Mesendoderm (in vitro differentiated cells): ENCODE results near the gene AQP2.

Experiments
- DNase-seq: peaks from one replicate; pipeline ENCODE4 v3.0.0; 2013
- H2AK5ac ChIP-seq: 2 replicates; pipeline ENCODE4 v1.6.1; 2013; ENCODE audit warnings: low read length, inconsistent platforms
- H2BK120ac ChIP-seq: 2 replicates; pipeline ENCODE4 v1.6.1; 2013; ENCODE audit warnings: low read depth, mild to moderate bottlenecking, low read length, moderate library complexity, mixed read lengths
- H2BK15ac ChIP-seq: replicated peaks from 2 replicates; pipeline ENCODE4 v1.6.1; 2013; ENCODE audit warnings: low read depth, mild to moderate bottlenecking, moderate library complexity
- H2BK5ac ChIP-seq: 2 replicates; pipeline ENCODE4 v1.6.1; 2013; ENCODE audit warnings: low read length, inconsistent platforms
- H3K18ac ChIP-seq: 2 replicates; pipeline ENCODE4 v1.6.1; 2013; ENCODE audit warnings: mild to moderate bottlenecking, low read length, mixed read lengths
- H3K23ac ChIP-seq: one replicate; pipeline ENCODE4 v1.6.1; 2013; ENCODE audit warnings: low read length
- H3K27ac ChIP-seq: 2 replicates; pipeline ENCODE4 v1.5.1; 2013; ENCODE audit warnings: low read depth, mild to moderate bottlenecking, inconsistent platforms, low read length, moderate library complexity
- H3K27me3 ChIP-seq: 2 replicates; pipeline ENCODE4 v1.6.1; 2013; ENCODE audit warnings: low read length, control low read depth, mild to moderate bottlenecking, inconsistent platforms; ENCODE audit not compliant: insufficient read depth, poor library complexity
- H3K36me3 ChIP-seq: 2 replicates; pipeline ENCODE4 v1.6.1; 2013; ENCODE audit warnings: low read length, inconsistent platforms; ENCODE audit not compliant: control insufficient read depth, insufficient read depth
- H3K4ac ChIP-seq: one replicate; pipeline ENCODE4 v1.6.1; 2013; ENCODE audit warnings: low read depth, mild to moderate bottlenecking, low read length, moderate library complexity
- H3K4me1 ChIP-seq: 2 replicates; pipeline ENCODE4 v1.6.1; 2013; ENCODE audit warnings: low read depth, low read length, inconsistent platforms; ENCODE audit not compliant: control insufficient read depth
- H3K4me2 ChIP-seq: 2 replicates; pipeline ENCODE4 v1.6.1; 2013; ENCODE audit warnings: low read length
- H3K4me3 ChIP-seq: 2 replicates; pipeline ENCODE4 v1.5.1; 2013; ENCODE audit warnings: mild to moderate bottlenecking, low read length
- H3K56ac ChIP-seq: one replicate; pipeline ENCODE4 v1.6.1; 2013; ENCODE audit warnings: low read length
- H3K79me1 ChIP-seq: 2 replicates; pipeline ENCODE4 v1.6.1; 2013; ENCODE audit warnings: low read length, inconsistent platforms
- H3K79me2 ChIP-seq: 2 replicates; pipeline ENCODE4 v1.6.1; 2013; ENCODE audit warnings: mild to moderate bottlenecking, low read length; ENCODE audit not compliant: control insufficient read depth, insufficient read depth
- H3K9ac ChIP-seq: 2 replicates; pipeline ENCODE4 v1.6.1; 2013; ENCODE audit warnings: low read length, inconsistent platforms
- H4K5ac ChIP-seq: one replicate; pipeline ENCODE4 v1.6.1; 2013; ENCODE audit warnings: low read length
- H4K8ac ChIP-seq: one replicate; pipeline ENCODE4 v1.6.1; 2013; ENCODE audit warnings: low read depth, mild to moderate bottlenecking, control low read depth, low read length, moderate library complexity
- WGBS: extraction: QIAGEN DNeasy Blood & Tissue Kit; methylation state at CpG from one replicate; pipeline ENCODE4 v1.1.7; 2013; ENCODE audit warnings: low lambda C conversion rate, missing lambda C conversion rate; ENCODE audit not compliant: insufficient coverage; ENCODE audit errors: extremely low coverage; 5-methylcytosine and 5-hydroxymethylcytosine counted together

The AQP2 gene

GRCh38 chr12:49909826-49910225 is 40.7 kb upstream of the AQP2 start:
- Histone ChIP-seq H3K4ac (no peak overlapping the region), H3K4me3 (no peak overlapping the region), H3K9ac (peak overlapping the region; percentile 17), H3K36me3 (no peaks in the 10 kb centered on the region), H2BK15ac (no peak overlapping the region), H2AK5ac (no peak overlapping the region), H4K5ac (no peak overlapping the region), H2BK5ac (no peak overlapping the region), H3K79me1 (no peaks in the 10 kb centered on the region), H3K4me2 (no peak overlapping the region), H3K4me1 (peaks cover 8% of the 10 kb centered on the region), H3K79me2 (no peaks in the 10 kb centered on the region), H3K23ac (no peak overlapping the region), H3K27ac (no peak overlapping the region), H3K56ac (peak overlapping the region; percentile 45), H2BK120ac (no peak overlapping the region), H3K27me3 (no peaks in the 10 kb centered on the region), H4K8ac (no peak overlapping the region), H3K18ac (no peak overlapping the region)
- no CpG with 5 or more reads among the region's 16 CpGs for WGBS
- DNase-seq, result peak; percentile 74

DNA sequence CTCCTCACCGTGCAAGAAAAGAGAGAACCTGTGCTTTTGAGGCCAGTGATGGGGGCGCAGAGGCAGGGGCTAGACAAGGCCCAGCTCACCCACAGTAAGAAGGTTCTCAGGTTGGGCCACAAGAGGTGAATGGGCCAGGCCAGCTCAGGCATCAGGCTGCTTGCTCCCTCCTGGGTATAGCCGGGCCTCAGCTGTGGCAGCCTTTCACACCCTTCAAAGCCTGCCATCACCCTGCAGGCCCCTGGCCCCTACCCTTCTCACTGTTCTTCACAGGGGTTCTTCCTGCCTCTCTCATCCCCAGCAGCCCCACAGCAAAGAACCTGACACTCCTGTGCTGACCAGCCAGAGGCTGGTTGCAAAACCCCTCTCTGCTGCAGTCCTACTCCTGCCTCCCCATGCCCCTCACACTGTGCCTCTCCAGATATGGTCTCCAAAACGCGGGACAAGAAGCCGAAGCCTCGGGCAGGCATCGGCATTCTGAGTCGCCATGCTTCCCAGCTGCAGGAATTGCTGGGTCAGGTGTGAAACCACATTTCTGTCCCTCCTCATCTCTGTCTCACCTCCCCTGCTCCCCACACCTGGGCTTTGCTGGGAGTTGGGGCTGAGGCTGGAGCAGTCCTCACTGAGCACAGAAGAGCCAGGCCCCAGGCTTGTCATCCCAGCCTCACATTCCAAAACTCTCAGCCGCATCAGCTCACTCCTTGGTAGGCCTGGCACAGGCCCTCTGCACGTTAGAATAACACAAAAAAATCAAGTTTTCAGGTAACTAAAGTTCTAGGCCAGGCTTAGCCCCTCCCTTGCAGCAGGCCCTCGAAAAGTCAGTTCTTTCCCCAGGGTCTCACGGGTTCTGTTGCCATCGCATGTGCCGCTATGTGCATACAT is 40.0 kb upstream of the AQP2 start:
- Histone ChIP-seq H3K79me2 (no peaks in the 10 kb centered on the region), H4K5ac (no peak overlapping the region), H3K9ac (no peak overlapping the region), H3K27me3 (no peaks in the 10 kb centered on the region), H2BK15ac (no peak overlapping the region), H3K56ac (peak overlapping the region; percentile 11), H3K79me1 (no peaks in the 10 kb centered on the region), H3K23ac (no peak overlapping the region), H2BK120ac (no peak overlapping the region), H3K18ac (no peak overlapping the region), H2BK5ac (no peak overlapping the region), H3K4me2 (no peak overlapping the region), H4K8ac (no peak overlapping the region), H3K27ac (no peak overlapping the region), H2AK5ac (no peak overlapping the region), H3K4me1 (peaks cover 8% of the 10 kb centered on the region), H3K4me3 (no peak overlapping the region), H3K36me3 (no peaks in the 10 kb centered on the region), H3K4ac (no peak overlapping the region)
- no CpG with 5 or more reads among the region's 15 CpGs for WGBS
- peak; percentile 61 for DNase-seq

DNA sequence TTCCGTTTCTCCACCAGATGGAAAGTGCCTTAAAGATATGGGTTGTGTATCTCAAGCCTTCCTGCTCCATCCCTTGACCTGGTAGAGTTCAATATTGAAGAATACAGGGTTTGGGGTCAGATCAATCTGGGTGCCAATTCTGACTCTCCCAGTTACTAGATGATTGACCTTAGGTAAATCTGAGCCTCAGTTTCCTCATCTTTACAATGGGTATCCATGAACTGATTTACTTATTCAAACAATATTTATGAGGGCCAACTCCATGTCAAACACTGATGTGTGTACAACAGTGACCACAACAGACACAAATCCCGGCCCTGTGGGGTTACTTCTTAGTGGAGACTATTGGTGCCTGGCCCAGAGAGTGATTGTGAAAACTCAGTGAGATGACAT is 39.3 kb upstream of the AQP2 start:
- H2BK15ac ChIP-seq, result no peak overlapping the region
- H3K79me1 ChIP-seq, result no peaks in the 10 kb centered on the region
- DNase-seq, result no peak
- H3K9ac ChIP-seq, result no peak overlapping the region
- no peaks in the 10 kb centered on the region for H3K27me3 ChIP-seq
- no peak overlapping the region for H4K8ac ChIP-seq
- WGBS, result no CpG with 5 or more reads among the region's 2 CpGs
- H2AK5ac ChIP-seq, result no peak overlapping the region
- no peak overlapping the region for H3K23ac ChIP-seq
- H2BK120ac ChIP-seq, result no peak overlapping the region
- H2BK5ac ChIP-seq, result no peak overlapping the region
- no peaks in the 10 kb centered on the region for H3K36me3 ChIP-seq
- H3K4me1 ChIP-seq, result peaks cover 8% of the 10 kb centered on the region
- H3K4ac ChIP-seq, result no peak overlapping the region
- no peak overlapping the region for H3K18ac ChIP-seq
- no peak overlapping the region for H3K4me2 ChIP-seq
- H3K79me2 ChIP-seq, result no peaks in the 10 kb centered on the region
- H3K56ac ChIP-seq, result no peak overlapping the region
- no peak overlapping the region for H4K5ac ChIP-seq
- H3K27ac ChIP-seq, result no peak overlapping the region
- H3K4me3 ChIP-seq, result no peak overlapping the region

DNA sequence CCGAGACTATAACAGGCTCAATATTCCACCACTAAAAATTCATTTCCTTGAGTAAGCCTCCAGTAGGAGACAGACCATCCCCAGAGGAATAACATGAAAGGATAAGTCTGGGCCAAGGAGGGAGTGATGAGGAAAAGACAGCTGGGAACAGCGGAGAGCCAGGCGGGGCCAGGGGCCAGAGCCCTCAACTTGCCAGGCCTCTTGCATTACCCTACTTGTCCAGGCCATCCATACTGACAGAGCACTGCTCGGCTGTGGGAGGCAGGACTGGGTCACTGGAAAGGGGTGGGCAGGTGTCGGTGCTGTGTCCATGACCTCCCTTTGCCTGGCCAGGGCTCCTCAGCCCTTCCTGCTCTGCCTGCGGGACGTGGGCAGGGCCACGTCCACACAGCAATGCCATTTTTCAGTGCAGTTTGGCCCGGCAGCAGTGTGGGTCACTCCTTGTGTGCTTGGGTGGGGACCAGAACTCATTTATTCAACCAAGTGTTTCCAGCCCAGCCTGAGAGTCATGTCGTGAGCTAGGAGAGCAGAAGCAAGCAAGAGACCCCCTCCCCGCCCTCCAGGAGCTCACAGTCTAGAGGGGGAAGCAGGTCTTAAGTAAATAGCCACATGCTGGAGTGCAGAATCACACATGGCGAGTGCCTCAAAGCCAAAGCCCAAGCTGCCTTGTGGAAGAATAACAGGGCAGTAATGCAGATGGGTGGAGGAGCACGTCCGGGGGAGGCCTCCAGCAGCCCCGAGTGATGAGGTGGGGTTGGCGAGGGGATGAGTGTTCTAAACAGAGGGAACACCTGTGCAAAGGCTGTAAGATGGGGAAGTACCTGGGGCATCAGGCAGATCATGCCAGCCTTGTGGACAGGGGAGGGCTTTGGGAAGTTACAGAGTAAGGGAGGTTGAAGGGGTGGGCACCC is 37.9 kb upstream of the AQP2 start:
- Histone ChIP-seq H3K18ac (no peak overlapping the region), H2BK5ac (no peak overlapping the region), H3K4me2 (no peak overlapping the region), H3K56ac (no peak overlapping the region), H2BK120ac (no peak overlapping the region), H3K79me2 (no peaks in the 10 kb centered on the region), H4K5ac (no peak overlapping the region), H3K27me3 (no peaks in the 10 kb centered on the region), H2BK15ac (no peak overlapping the region), H3K4me3 (no peak overlapping the region), H2AK5ac (no peak overlapping the region), H3K27ac (no peak overlapping the region), H4K8ac (no peak overlapping the region), H3K9ac (no peak overlapping the region), H3K4ac (no peak overlapping the region), H3K36me3 (no peaks in the 10 kb centered on the region), H3K23ac (no peak overlapping the region), H3K79me1 (no peaks in the 10 kb centered on the region), H3K4me1 (peaks cover 8% of the 10 kb centered on the region)
- DNase-seq, result no peak
- no CpG with 5 or more reads among the region's 16 CpGs for WGBS

DNA sequence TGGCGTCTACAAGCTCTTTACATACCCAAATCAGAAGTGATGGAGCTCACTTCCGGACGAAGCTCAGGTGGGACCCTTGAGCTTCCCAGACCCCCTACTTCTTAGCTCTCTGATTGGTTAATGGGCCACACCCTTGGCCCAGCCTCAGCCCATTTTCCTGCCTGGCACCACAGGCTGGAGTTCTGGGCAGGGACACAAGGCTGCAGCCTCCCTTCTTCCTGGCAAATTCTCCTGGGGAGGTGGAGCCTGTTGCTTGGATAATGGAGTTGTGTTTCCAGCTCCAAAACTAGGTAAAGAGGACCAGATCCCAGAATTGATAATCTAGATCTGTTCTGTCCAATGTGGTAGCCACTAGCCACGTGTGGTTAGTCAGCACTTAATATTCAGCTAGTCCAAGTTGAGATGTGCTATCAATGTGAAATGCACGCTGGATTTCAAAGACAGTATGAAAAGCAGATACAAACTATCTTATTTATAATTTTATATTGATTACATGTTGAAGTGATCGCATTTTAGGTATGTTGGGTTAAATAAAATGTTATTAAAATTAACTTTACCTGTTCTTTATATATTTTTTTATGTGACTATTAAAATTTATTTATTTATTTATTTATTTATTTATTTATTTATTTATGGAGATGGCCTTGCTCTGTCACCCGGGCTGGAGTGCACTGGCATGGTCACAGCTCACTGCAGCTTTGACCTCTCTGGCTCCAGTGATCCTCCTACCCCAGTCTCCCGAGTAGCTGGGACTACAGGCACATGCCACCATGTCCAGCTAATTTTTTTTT is 34.2 kb upstream of the AQP2 start:
- Histone ChIP-seq H3K79me1 (no peaks in the 10 kb centered on the region), H4K5ac (no peak overlapping the region), H3K4me3 (no peak overlapping the region), H3K27me3 (no peaks in the 10 kb centered on the region), H2AK5ac (no peak overlapping the region), H3K56ac (no peak overlapping the region), H3K18ac (no peak overlapping the region), H2BK120ac (no peak overlapping the region), H3K4ac (no peak overlapping the region), H3K23ac (no peak overlapping the region), H3K79me2 (no peaks in the 10 kb centered on the region), H3K4me2 (no peak overlapping the region), H4K8ac (no peak overlapping the region), H3K4me1 (no peaks in the 10 kb centered on the region), H3K9ac (no peak overlapping the region), H2BK15ac (no peak overlapping the region), H3K36me3 (no peaks in the 10 kb centered on the region), H3K27ac (no peak overlapping the region), H2BK5ac (no peak overlapping the region)
- WGBS, result no CpG with 5 or more reads among the region's 8 CpGs
- DNase-seq, result no peak
